Muscle of arm (tissue), 12 donors: ENCODE measurements around the gene CAND2. TPM values are rescaled to one million over a fixed set of nuclear protein-coding genes. Genes with fewer than 3 reads are reported as not detected.

Experiments
- DNase-seq: peaks from one replicate; pipeline ENCODE4 v3.0.0-alpha.2; 2013
- polyA plus RNA-seq, 12 donors: library from polyadenylated mRNA; unstranded; fragments of 120-200 nt; gene quantifications; one replicate each; pipeline ENCODE4 v1.2.1, GENCODE V29; 2013; ENCODE audit not compliant: insufficient read length in 12 of 12

CAND2 gene
- polyA plus RNA-seq, 12 donors = 15.8 to 54.5 (median 35.0) TPM; not detected in 1

DNA sequence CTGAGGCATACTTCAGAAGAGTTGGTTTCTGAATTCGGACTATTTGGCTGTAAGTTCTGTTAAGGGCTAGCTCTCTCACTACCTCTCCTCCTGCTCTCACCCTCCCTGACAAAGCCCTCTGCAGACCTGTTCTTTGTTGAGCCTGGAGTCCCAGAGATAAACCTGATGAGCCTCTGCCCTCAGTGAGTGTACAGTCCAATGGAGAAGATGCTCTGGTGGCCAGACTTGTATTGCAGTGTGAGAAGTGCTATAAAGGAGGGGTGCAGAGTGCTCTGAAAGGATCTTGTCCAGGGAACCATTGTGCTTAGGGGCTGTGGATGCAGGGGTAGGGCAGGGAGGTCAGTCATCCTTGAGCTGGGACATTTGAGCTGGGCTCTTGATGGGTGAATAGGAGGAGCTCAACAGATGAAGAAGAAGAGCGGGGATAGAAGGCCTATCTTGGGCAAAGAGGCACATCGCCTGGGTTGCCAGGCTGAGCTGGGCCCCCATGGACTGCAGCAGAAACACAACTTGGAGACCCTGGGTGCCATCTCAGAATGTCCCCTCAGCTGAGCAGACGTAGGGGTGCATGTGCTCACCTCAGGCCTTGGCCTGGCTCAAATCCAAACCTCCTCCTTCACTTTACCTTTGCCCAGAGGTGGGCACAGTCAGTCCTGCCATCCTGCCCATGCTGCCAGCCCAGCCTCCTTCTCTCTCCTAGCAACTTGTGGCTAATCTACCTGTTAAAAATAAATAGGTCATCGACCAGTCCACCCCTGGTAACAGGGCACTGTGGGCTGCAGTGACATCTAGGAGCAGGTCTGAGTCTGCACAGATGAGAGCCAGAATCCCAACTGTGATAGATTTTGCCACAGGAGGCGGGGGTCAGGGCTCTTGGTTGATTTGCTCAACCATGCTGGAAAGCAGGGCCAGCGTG is 3.3 kb downstream of the CAND2 start:
- DNase-seq = no peak

DNA sequence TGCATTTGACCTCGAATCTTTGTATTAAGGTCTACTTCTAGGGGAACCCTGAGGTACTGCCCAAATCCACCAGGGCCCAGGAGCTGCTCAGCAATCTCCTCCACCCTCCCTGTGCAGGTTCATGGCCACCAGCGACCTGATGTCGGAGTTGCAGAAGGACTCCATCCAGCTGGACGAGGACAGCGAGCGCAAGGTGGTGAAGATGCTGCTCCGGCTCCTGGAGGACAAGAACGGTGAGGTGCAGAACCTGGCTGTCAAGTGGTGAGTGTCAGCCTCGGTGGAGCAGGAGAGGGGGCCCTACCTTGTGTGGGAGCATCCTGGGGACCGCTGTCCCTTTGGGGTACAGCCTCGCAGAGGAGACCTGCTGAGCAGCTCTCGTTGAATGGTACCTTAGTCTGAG is 6.9 kb downstream of the CAND2 start:
- DNase-seq = no peak

DNA sequence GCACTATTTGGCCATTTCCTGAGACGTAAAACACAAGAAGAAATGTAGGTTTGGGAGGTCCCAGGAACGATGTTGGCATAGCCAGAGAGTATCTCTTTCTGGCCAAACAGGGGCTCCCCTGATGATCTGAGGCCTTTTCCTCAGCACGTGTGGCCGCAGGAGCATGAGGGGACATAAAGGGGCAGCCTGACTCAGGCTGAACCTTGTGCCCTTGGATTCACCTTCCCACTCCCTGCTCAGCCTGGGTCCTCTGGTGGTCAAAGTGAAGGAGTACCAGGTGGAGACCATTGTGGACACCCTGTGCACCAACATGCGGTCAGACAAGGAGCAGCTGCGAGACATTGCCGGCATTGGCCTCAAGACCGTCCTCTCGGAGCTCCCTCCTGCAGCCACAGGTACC is 10.6 kb downstream of the CAND2 start:
- DNase-seq = no peak

DNA sequence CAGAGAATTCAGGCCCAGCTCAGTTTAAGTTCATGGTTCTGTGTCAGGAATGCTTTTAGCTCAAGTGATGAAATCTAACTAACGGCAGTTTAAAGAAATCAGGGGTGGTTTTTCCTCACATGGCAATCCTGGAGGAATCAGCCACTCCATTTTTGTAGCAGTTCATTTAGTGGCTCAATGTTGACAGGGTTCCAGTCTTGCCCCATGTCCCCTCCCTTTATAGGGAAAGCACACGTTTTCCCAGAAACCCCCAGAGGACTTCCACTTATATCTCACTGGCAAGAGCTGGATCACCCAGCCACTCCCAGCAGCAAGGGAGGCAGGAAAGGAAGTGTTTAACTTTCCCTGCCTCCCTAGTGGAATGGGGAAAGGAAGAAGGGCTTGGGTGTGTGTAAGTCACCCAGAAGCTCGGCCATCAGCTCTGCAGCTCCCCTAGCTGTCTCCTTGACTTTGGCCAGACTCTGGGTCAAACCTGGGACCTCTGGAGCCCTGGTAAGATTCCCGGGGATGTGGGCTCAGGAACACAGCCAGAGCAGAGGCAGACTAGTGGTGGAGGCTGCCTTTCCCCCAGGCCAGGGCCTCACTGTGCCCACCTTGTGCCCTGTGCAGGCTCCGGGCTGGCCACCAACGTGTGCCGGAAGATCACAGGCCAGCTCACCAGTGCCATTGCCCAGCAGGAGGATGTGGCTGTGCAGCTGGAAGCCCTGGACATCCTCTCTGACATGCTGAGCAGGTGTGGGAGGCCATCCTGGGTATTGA is 11.3 kb downstream of the CAND2 start:
- DNase-seq = no peak

DNA sequence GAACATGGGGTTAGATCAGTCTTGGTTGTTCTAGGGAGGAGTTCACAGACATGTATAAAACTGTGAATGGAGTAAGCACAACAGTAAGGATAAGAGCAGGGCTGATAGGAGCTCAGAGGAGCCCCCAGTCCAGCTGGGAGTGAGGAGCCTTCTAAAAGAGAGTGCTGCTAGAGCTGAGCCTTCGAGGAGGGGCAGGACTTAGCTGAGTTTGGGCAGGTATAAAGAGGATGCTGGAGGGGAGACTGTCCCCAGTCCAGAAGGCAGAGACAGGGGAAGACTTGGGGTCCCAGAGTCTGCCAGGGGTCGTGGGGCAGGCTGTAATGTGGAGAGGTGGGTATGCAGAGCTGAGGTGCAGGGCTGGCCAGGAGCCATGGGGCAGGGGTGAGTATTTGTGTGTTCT is 12.1 kb downstream of the CAND2 start:
- no peak for DNase-seq

DNA sequence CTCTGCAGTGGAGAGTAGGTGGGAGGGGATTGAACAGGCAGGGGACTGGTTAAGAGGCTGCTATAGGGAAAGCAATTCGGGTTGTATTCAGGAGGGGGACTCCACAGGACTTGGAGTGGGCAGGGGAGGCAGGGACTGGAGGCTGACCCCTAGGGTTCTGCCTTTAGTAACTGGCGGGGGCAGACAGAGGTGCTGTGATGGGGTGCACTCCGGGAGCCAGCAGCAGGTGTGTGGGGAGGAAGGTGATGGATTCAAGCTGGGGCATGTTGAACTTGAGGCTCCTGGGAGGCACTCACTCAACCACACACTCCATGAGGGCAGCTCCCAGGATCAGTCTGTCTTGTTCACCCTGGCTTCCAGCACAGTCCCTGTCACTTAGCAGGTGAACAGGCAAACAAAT is 12.5 kb downstream of the CAND2 start:
- no peak for DNase-seq

DNA sequence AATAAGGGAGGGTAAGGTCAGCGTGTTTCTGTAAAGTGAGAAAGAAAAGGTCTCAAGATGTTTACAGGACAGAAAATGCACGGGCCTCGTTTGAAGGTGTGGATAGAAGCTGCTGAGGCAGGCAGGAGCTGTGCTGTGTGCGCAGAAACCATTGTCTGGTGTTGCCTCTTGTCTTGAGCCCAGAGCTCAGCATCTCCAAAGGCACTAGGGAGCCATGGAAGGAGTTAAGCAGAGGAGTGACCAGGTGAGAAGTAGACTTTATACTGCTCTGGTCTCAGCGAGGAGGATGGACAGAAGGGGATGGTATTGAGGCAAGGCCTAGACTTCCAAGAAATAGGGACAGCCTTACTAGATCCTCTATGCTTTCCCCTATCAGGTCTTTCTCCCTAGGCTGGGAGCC is 13.0 kb downstream of the CAND2 start:
- DNase-seq = no peak

DNA sequence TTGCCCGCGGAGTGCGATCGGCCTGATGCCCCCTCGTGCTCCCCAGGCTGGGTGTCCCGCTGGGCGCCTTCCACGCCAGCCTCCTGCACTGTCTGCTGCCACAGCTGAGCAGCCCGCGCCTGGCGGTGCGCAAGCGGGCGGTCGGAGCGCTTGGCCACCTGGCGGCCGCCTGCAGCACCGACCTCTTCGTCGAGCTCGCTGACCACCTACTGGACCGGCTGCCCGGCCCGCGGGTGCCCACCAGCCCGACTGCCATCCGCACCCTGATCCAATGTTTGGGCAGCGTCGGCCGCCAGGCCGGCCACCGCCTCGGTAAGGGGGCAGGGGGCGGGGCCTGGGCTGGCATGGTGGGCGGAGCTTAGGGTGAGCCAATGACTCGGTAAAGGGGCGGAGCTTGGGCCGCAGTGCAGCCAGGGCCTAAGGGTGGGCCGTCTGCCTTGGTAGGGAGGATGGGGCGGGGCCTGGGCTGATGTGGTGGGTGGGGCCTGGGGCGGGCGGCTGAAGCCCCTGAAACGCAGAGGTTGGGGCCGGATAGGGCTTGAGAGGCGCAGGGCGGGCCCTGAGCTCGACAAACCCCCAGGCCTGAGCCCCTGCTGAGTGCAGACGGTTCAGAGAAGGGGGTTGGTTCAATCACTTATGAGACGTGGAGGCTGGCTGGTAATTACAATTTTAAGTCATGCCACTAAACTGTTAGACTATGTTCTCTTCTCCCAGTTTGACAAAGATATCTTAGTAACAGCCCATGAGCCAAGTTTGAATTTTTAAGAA is 13.7 kb downstream of the CAND2 start:
- peak; percentile 94 for DNase-seq

DNA sequence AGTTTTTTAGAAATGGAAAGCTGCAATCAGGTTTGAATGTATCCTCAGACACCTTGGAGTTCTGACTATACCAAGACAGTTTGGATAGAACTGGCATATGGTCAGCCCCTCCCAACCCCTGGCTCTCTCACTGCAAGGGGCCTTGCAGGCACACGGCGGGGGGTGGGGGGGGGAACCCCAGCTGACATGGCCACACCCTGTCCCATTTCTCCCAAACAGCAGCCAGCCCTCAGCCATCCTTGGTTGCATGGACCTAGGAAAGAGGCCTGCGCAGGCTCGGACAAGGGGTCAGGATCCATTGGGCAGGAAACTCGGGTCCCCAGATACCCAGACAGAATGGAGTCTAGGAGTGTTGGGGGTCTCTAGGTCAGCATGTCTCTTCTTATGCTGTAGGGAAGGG is 14.5 kb downstream of the CAND2 start:
- DNase-seq = no peak

DNA sequence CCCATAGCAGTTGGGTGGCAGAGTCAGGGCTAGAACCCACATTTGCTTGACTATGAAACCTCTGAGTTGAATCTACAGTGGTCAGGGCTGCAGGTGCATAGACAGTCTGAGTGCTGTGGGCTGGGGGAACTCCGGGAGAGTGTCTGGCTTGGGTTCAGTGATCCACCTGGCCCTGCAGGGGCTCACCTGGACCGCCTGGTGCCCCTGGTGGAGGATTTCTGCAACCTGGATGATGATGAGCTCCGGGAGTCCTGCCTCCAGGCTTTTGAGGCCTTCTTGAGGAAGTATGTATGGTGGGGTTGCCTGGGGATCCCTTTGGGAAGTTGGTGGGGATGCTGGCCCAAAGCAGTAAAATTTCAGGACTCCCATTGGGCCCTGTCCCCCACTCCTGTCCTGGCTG is 16.3 kb downstream of the CAND2 start:
- no peak for DNase-seq

DNA sequence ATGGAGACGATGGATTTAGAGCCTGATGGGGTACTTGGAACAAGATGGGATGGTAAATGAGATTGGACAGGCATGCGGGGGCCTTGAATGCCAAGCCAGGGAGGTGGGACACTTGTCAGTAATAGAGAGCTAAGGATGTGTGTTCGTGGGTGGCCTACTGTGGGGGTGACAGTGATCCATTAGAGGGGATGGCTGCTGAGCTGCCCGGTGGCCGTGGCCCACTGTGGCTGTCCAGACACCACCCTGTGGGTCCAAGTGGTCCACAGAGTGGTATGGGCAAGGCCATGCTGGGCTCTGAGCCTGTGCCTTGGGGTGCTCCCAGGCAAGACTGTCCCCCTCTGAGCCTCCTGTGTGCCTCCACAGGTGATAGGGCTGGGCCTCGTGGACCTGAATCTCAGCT is 17.5 kb downstream of the CAND2 start:
- no peak for DNase-seq

DNA sequence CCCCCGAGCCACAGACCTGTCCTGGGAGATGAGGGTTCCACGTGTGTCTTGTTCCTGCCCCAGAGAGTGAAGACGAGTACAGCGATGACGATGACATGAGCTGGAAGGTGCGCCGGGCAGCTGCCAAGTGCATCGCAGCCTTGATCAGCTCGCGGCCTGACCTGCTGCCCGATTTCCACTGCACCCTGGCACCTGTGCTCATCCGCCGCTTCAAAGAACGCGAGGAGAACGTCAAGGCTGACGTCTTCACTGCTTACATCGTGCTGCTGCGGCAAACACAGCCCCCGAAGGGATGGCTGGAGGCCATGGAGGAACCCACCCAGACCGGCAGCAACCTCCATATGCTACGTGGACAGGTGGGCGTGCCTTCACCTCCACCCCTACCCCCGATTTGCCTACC is 18.6 kb downstream of the CAND2 start:
- DNase-seq = no peak

DNA sequence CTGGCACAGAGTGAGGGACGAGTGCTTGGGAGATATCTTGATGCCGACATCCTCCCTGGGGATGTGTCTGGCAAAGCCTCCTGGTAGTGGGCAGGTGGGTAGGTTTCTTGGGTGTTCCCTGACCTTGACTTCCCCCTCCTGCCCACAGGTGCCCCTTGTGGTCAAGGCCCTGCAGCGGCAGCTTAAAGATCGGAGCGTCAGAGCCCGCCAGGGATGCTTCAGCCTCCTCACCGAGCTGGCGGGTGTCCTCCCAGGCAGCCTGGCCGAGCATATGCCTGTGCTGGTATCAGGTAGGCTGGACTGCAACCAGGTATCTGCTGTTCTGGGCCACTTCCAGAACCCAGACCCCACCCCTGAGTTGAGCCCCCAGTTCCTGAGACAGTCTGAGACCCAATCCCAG is 19.2 kb downstream of the CAND2 start:
- no peak for DNase-seq

DNA sequence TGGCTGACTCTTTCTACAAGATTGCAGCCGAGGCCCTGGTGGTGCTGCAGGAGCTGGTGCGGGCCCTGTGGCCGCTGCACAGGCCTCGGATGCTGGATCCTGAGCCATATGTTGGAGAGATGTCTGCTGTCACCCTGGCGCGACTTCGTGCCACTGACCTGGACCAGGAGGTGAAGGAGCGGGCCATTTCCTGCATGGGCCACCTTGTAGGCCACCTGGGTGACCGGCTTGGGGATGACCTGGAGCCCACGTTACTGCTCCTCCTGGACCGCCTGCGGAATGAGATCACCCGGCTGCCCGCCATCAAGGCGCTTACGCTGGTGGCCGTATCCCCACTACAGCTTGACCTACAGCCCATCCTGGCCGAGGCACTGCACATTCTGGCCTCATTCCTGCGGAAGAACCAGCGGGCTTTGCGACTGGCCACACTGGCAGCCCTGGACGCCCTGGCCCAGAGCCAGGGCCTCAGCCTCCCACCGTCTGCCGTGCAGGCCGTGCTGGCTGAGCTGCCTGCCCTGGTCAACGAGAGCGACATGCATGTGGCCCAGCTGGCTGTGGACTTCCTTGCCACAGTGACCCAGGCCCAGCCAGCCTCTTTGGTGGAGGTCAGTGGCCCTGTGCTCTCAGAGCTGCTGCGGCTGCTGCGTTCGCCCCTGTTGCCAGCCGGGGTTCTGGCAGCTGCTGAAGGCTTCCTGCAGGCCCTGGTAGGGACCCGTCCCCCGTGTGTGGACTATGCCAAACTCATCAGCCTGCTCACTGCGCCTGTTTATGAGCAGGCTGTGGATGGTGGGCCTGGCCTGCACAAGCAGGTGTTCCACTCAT is 20.3 kb downstream of the CAND2 start:
- DNase-seq = no peak

DNA sequence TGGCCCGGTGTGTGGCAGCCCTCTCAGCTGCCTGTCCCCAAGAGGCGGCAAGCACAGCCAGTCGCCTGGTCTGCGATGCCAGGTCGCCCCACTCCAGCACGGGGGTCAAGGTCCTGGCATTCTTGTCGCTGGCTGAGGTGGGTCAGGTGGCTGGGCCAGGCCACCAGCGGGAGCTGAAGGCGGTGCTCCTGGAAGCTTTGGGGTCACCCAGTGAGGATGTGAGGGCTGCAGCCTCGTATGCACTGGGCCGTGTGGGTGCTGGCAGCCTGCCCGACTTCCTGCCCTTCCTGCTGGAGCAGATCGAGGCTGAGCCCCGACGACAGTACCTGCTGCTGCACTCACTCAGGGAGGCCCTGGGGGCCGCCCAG is 20.8 kb downstream of the CAND2 start:
- no peak for DNase-seq

DNA sequence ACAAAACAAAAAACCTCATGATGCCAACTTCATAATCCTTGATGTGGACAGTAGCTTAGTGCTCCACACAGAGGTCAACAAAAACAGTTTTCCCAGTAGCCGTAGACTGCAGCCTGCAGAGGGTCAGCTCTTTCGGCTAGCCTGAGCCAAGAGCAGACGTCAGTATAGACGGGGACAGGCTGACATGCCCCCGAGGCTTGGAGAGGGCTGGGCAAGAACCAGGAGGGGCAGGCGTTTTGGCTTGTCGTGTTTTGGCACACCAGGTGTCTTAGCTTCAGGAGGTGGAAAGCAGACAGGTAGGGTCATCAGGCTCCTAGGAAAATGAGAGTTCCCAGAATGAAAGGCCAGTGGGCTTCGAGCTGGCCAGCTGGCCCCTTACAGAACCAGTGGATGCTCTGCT is 21.8 kb downstream of the CAND2 start:
- no peak for DNase-seq

DNA sequence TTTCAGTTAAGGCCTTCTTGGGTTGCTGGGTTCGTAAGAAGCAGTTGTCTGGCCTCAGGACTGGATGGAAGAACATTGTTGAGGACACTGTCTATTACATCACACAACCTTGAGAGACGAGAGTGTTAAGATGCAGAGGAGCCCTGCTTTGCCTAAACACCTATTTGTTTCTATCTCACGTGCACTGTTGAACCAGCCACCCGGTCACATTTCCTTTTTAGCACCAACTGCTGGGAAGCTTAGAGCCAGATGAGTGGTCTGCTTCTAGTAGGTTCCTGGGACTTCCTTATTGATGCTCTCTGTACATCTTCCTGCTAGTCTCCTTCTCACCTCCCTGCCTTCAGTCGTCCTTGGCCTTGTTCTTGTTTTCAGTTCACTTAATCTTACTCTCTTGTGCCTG is 22.3 kb downstream of the CAND2 start:
- DNase-seq = no peak

DNA sequence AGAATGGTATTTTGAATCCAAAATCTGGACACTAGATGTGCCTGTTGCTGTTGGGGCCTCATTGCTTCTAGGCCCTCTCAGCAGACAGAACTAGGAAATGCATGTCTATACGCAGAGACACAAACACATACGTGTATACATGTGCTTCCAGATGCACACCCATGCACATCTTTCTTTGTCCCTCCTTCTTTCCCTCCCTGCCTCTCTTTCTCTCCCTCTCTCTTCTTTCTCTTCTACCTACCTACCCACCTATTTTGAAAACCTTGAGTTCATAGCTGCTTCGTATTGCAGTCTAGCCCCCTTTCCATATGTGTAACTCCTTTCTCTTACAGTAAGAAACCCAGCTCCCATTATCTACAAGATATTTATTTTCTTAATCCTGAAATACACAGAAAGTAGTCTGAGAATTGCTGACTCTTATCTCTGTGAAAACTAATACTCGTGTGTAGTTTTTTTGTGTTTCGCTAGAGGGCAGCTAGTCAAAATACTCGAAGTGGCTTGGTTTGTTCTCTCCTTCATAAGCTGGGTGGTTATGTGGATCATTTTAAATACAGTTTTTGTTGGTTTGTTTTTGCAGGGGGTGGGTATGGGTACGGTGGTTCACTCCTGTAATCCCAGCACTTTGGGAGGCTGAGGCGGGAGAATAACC is 26.4 kb downstream of the CAND2 start:
- no peak for DNase-seq

DNA sequence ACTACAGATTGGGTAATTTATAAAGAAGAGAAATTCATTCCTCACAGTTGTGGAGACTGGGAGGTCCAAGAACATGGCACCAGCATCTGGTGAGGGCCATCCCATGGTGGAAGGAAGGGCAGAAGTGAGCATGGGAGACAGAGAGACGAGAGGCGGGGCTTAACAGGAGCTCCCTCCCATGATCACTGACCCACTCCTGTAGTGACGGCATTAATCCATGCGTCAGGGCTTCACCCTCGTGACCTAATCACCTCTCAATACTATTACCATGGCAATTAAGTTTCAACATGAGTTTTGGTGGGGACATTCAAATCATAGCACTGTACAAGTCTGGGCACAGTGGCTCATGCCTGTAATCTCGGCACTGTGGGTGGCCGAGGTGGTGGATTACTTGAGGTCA is 27.8 kb downstream of the CAND2 start:
- DNase-seq = no peak

DNA sequence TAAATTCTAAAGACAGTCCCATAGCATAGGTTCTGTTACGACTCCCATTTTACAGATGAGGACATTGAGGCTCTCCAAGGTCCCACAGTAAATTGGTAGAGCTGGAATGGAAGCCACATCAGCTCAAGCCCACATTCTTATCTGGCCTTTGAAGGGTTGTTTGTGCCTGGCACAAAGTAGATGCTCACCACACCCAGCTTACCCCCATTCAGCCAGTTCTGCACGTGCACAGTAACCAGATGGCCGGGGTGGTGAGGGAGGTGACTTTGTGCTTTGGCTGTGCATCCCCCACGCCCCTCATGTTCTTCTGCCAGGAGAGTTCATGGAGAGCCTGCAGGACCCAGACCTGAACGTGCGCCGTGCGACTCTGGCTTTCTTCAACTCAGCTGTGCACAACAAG is 28.7 kb downstream of the CAND2 start:
- DNase-seq = no peak

DNA sequence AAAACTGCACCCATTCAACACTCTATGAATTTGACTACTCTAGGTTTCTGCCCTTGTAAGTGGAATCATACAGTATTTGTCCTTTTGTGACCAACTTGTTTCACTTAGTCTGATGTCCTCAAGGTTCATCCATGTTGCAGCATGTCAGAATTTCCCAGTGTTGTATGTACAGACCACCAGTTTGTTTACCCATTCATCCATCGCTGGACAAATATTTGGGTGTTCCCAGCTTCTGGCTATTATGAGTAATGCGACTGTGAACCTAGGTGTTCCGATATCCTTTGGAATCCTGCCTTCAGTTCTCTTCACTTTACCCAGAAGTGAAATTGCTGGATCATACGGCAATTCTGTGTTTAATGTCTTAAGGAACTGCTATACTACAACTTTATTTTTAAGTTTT is 32.3 kb downstream of the CAND2 start:
- no peak for DNase-seq
